Brain pericyte (primary cell): Measurements from ENCODE around the gene PCDHGA8.
"Not testable (repeated sequence)": the region's sequence is repeated elsewhere in the genome, so short reads cannot be mapped to it uniquely, and the experiment has no call there.

Experiments
- DNase-seq: peaks from one replicate; pipeline ENCODE4 v3.0.0-alpha.2; 2012; ENCODE audit warnings: low read depth, low spot score

The PCDHGA8 gene

GRCh38 chr5:141432308-141432707, 39.9 kb downstream of the PCDHGA8 start:
- DNase-seq: not testable (repeated sequence)

- not testable (repeated sequence) for DNase-seq
Observed at GRCh38 chr5:141432726-141433125, 40.3 kb downstream of the PCDHGA8 start.

- no peak for DNase-seq
Observed at GRCh38 chr5:141434006-141434405, 41.6 kb downstream of the PCDHGA8 start.

GRCh38 chr5:141437221-141437620, 44.8 kb downstream of the PCDHGA8 start:
- no peak for DNase-seq

GRCh38 chr5:141439411-141440141, 47.1 kb downstream of the PCDHGA8 start:
- DNase-seq: no peak

GRCh38 chr5:141440341-141440740, 47.9 kb downstream of the PCDHGA8 start:
- DNase-seq: no peak

GRCh38 chr5:141441571-141442170, 49.2 kb downstream of the PCDHGA8 start:
- no peak for DNase-seq
